Peyer's patch (tissue), 4 donors: Measurements from ENCODE around the gene ZFPM1. TPM values are rescaled to one million over a fixed set of nuclear protein-coding genes. Genes with fewer than 3 reads are reported as not detected.

Source experiments
- DNase-seq, 3 donors: peaks; one replicate each; pipeline ENCODE4 v3.0.0-alpha.2; 2017 to 2019
- H3K27ac ChIP-seq, 4 donors: fragments of 200-600 bp; sonication (generic); one replicate each; pipeline ENCODE4 v1.5.1; 2016 to 2019
- H3K27me3 ChIP-seq, 2 donors: fragments of 200-600 bp; sonication (generic); one replicate each; pipeline ENCODE4 v1.5.1; 2019
- H3K36me3 ChIP-seq, 3 donors: fragments of 200-600 bp; sonication (generic); one replicate each; pipeline ENCODE4 v1.5.1; 2016 to 2019
- H3K4me1 ChIP-seq, 4 donors: fragments of 200-600 bp; sonication (generic); one replicate each; pipeline ENCODE4 v1.5.1; 2016 to 2019
- H3K4me3 ChIP-seq, 4 donors: fragments of 200-600 bp; sonication (generic); 1 replicate in 3 of 4; 2 replicates in 1 of 4; pipeline ENCODE4 v1.5.1; 2016 to 2019; ENCODE audit warnings: mild to moderate bottlenecking in 1 of 4
- H3K9me3 ChIP-seq, 4 donors: fragments of 200-600 bp; sonication (generic); one replicate each; pipeline ENCODE4 v1.5.1; 2016 to 2019; ENCODE audit warnings: mild to moderate bottlenecking in 1 of 4
- POLR2A ChIP-seq, 2 donors: fragments of 450-650 bp; IDR thresholded peaks; one replicate each; pipeline ENCODE4 v1.5.1; 2017; ENCODE audit warnings: antibody characterized with exemption in 2 of 2, mild to moderate bottlenecking in 2 of 2, moderate library complexity in 2 of 2
- total RNA-seq, 4 donors: library from RNA; depleted of rRNA; stranded (reverse); fragments of >200 nt; gene quantifications; one replicate each; pipeline ENCODE4 v1.1.0, GENCODE V29; 2016
- TF ChIP-seq, protein P1 (sequence below), 6 experiments: fragments of 450-650 bp in 4 of 6; fragments of 200-600 bp in 2 of 6; sonication (generic) in 1 of 6; IDR thresholded peaks; one replicate each; pipeline ENCODE4 v1.5.1; 2017 to 2019; ENCODE audit warnings: antibody characterized with exemption in 6 of 6, mild to moderate bottlenecking in 3 of 6, moderate library complexity in 1 of 6

The ZFPM1 gene
- total RNA-seq, 4 donors from 2014 or later = 3.0 to 7.9 (median 4.9) TPM

- no peak for DNase-seq
- Histone ChIP-seq H3K4me1 (peaks cover 0 to 10% (median 0%) of the 10 kb centered on the region in 4 donors), H3K9me3 (no peaks in the 10 kb centered on the region), H3K27me3 (no peaks in the 10 kb centered on the region), H3K4me3 (no peak overlapping the region), H3K36me3 (no peaks in the 10 kb centered on the region), H3K27ac (no peak overlapping the region)
- TF ChIP-seq, protein P1, sequence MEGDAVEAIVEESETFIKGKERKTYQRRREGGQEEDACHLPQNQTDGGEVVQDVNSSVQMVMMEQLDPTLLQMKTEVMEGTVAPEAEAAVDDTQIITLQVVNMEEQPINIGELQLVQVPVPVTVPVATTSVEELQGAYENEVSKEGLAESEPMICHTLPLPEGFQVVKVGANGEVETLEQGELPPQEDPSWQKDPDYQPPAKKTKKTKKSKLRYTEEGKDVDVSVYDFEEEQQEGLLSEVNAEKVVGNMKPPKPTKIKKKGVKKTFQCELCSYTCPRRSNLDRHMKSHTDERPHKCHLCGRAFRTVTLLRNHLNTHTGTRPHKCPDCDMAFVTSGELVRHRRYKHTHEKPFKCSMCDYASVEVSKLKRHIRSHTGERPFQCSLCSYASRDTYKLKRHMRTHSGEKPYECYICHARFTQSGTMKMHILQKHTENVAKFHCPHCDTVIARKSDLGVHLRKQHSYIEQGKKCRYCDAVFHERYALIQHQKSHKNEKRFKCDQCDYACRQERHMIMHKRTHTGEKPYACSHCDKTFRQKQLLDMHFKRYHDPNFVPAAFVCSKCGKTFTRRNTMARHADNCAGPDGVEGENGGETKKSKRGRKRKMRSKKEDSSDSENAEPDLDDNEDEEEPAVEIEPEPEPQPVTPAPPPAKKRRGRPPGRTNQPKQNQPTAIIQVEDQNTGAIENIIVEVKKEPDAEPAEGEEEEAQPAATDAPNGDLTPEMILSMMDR (IDR thresholded peaks at IDR 0.05) = no peak
- no peak for TF ChIP-seq POLR2A (IDR thresholded peaks at IDR 0.05)
Observed at GRCh38 chr16:88498576-88499208, 45.6 kb downstream of the ZFPM1 start.

DNA sequence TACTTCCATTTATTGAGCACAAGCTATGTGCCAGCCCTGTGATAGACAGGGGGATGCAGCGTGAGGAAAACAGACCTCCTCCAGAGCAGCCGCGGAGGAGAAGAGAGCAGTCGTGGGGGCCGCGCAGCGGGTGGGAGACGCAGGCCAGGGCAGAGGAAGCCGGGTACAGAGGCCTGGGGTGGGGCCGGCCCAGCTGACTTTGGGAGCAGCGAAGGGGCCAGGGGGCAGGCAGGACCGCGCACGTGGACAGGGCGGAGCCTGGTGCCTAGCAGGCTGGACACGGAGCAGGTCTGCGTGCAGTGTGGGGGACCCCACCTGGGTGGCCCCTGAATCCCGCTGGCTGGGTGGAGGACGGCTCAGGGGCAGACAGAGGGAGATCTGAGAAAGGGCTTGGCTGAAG lies 46.2 kb downstream of the ZFPM1 start:
- H3K36me3 ChIP-seq = no peaks in the 10 kb centered on the region
- no peak for DNase-seq
- no peak overlapping the region for H3K27ac ChIP-seq
- H3K4me1 ChIP-seq = peaks cover 0 to 16% (median under 1%) of the 10 kb centered on the region in 4 donors
- TF ChIP-seq POLR2A (IDR thresholded peaks at IDR 0.05) = no peak
- TF ChIP-seq, protein P1 (IDR thresholded peaks at IDR 0.05) = no peak
- H3K9me3 ChIP-seq = no peaks in the 10 kb centered on the region
- H3K4me3 ChIP-seq = no peak overlapping the region
- H3K27me3 ChIP-seq = no peaks in the 10 kb centered on the region

GRCh38 chr16:88499836-88500251 lies 46.8 kb downstream of the ZFPM1 start:
- TF ChIP-seq, protein P1 (IDR thresholded peaks at IDR 0.05) = no peak
- TF ChIP-seq POLR2A (IDR thresholded peaks at IDR 0.05) = no peak
- H3K9me3 ChIP-seq = no peaks in the 10 kb centered on the region
- H3K4me3 ChIP-seq = no peak overlapping the region
- H3K27me3 ChIP-seq = no peaks in the 10 kb centered on the region
- DNase-seq = no peak
- H3K36me3 ChIP-seq = no peaks in the 10 kb centered on the region
- H3K27ac ChIP-seq = no peak overlapping the region
- H3K4me1 ChIP-seq = peaks cover 0 to 22% (median 4%) of the 10 kb centered on the region in 4 donors

DNA sequence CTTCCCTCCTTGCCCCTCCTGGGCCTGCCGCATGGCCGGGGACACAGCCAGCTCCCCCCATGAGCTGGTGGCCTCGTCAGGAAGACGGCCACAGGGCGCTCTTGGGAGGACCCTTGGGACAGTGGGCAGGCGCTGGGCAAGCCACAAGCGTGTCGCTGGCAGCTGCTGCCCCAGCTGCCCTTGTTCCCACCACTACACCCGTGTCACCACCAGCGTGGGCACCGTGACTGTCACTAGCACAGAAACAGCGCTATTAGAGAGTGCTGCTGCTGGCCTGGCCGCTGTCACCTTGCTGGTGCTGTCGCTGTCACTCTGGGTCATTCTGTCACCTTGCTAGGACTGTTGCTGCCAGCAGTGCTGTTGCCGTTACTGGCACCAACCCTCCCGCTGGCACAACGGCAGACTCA lies 47.2 kb downstream of the ZFPM1 start:
- Histone ChIP-seq H3K4me3 (no peak overlapping the region), H3K27ac (no peak overlapping the region), H3K27me3 (no peaks in the 10 kb centered on the region), H3K36me3 (no peaks in the 10 kb centered on the region), H3K4me1 (peaks cover 0 to 26% (median 7%) of the 10 kb centered on the region in 4 donors), H3K9me3 (no peaks in the 10 kb centered on the region)
- no peak for DNase-seq
- TF ChIP-seq, protein P1 (IDR thresholded peaks at IDR 0.05) = no peak
- no peak for TF ChIP-seq POLR2A (IDR thresholded peaks at IDR 0.05)

- H3K36me3 ChIP-seq = no peaks in the 10 kb centered on the region
- H3K27me3 ChIP-seq = no peaks in the 10 kb centered on the region
- peaks cover 0 to 26% (median 7%) of the 10 kb centered on the region in 4 donors for H3K4me1 ChIP-seq
- TF ChIP-seq POLR2A (IDR thresholded peaks at IDR 0.05) = no peak
- TF ChIP-seq, protein P1 (IDR thresholded peaks at IDR 0.05) = no peak
- DNase-seq = no peak
- no peak overlapping the region for H3K27ac ChIP-seq
- no peaks in the 10 kb centered on the region for H3K9me3 ChIP-seq
- H3K4me3 ChIP-seq = no peak overlapping the region
Observed at GRCh38 chr16:88502371-88502770, 49.3 kb downstream of the ZFPM1 start.
